Measurements from ENCODE around the gene FARP1.
"Not testable (repeated sequence)": the region's sequence is repeated elsewhere in the genome, so short reads cannot be mapped to it uniquely, and the experiment has no call there.

FARP1 gene

DNA sequence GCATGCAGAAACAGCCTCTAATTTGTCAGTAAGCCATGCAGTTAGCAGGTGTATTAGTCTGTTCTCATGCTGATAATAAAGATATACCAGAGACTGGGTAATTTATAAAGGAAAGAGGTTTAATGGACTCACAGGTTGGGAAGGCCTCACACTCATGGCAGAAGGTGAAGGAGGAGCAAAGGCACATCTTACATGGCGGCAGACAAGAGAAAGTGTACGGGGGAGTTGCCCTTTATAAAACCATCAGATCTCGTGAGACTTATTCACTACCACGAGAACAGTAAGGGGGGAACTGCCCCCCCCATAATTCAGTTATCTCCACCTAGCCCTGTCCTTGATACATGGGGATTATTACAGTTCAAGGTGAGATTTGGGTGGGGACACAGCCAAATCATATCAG, 87.9 kb downstream of the FARP1 start:
- not testable (repeated sequence) for DNase-seq (ENCODE audit: low spot score)

DNA sequence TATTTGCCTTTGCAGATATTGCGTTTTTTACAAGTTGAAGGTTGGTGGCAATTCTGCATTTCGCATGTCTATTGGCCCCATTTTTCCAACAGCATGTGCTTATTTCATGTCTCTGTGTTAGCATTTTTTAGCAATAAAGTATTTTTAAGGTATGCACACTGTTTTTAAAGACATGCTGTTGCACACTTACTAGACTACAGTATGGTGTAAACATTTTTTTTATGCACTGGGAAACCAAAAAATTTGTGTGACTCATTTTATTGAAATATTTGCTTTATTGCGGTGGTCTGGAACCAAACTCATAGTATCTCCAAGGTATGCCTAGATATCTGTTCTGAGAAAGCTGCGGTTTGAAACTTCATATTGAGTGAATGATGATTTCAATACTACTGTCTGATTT, 89.6 kb downstream of the FARP1 start:
- no peak for DNase-seq (ENCODE audit: low spot score)

DNA sequence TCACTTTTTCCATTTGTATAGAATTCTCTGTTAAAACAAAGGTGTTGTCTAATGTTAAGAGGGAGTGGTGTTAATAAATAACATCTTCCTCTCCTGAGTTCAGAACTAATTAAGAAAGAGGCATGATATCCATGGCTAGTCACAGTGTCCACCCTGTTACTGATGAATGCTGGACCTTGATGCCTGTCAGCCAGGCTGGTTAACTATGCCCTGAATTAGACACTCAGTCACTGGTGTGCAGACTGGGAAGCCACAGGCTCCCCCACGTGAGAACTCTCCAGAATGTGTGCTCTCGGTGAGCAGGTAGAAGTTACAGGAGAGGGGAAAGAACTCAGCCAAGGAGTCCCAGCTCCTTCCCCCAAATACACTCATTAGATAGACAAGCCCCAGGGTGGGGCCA, 90.2 kb downstream of the FARP1 start:
- no peak for DNase-seq (ENCODE audit: low spot score)

DNA sequence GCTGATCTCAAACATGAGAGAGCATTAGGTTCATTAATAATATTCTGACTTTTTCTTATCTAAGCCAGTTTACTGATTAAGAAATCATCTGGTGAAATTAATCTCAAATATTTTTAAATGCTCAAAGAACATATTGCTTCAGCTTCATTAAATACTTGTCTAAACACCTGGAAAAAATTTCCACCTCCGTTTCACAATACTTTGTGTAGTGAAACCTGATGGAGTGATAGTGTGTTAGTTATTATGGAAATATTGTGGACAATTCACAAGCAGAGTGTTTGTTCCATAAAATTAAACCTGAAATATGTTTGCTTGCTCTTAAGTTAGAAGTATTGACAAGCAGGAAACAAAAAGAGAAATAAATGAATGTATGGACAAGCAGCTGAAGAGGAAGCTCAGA, 91.5 kb downstream of the FARP1 start:
- DNase-seq (ENCODE audit: low spot score) = no peak

DNA sequence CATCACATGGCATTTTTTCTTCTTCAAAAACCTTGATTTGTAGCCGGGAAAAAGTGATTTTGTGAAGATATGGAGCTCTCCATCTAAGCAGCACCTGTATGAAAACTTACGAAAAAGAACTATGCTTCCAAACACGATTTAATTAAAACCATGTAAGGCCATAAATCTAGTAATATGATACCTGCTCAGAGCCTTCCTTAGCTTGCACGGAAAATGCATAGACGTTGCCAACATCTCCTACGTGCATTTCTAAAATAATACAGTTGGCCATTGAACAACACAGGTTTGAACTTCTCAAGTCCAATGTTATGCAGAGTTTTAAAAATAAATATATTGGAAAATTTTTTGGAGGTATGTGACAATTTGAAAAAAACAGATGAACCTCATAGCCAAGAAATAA, 93.3 kb downstream of the FARP1 start:
- DNase-seq (ENCODE audit: low spot score) = no peak

DNA sequence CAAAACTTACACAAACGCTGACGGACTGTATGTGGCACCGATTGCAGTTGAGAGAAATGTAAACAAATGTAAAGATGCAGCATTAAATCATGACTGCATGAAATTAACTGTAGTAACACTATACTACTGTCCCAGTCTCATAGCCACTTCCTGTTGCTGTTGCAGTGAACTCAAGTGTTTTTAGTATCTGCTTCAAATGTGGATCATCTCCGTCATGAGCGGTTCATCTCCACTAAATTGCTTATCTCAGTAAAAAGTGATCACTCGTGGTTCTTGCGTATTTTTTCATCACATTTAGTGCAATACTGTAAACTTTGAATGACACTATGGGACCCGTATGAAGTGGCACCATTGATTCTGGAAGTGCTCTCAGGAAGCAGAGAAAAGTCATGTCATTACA, 94.4 kb downstream of the FARP1 start:
- no peak for DNase-seq (ENCODE audit: low spot score)

DNA sequence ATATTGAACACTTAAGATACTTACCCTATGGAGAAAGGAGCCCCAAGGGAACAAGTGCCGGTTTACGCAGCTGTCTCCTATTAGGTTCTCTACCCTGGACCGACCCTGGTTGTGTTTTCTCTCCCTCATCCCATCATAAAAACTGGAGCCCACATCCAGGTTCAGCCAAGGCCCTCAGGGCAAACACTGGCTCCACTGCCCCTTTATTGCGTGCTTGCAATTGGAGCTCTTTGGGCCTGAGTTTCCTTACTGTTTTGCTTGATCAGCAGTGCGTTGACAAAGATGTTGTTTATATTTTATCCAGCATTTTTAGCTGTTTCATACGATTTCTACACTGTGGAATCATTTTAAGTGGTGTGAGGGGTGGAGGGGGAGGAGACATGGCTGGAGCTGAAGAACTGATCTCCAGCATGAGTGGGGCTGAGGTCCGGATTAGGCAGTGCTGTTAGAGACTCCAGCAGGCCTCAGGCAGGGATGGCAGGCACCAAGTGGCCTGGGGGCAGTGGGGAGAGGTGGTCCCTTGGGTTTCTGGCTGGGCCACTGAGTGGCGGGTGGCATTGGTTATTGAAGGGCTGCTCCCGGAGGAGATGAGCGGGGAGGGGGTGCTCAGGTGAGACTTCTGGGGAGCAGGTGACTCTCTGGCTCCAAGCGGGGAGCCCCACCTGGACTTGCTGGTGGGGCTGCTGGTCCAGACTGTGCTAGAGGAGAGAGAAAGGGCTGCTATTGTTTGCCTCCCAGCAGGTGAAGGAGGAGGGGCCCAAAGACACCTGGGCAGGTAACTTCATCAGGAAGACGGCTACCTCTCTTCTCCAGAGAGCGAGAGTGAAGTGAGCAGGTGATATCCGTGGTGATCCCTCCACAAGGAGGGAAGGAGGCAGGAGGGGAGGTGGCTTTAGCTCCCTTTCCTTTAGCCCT, 96.5 kb downstream of the FARP1 start:
- no peak for DNase-seq (ENCODE audit: low spot score)

DNA sequence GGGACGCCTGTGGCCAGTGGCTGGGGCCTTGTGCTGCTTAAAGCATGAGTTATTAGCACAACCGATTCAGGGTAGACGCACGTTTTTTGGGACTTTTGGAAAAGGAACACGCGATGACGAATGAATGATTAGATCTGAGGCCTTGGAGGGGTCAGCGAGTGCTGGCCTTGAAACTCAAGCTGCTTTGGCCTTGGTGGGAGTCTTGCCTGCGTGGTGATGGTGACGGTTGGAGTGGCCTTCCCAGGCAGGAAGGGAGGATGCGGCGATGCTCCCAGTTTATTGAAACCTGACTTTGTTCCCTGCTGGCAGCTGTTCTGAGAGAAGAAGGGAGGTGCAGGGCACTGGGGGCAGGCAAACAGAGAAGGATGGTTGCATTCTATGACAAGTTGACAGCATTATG, 97.2 kb downstream of the FARP1 start:
- no peak for DNase-seq (ENCODE audit: low spot score)

DNA sequence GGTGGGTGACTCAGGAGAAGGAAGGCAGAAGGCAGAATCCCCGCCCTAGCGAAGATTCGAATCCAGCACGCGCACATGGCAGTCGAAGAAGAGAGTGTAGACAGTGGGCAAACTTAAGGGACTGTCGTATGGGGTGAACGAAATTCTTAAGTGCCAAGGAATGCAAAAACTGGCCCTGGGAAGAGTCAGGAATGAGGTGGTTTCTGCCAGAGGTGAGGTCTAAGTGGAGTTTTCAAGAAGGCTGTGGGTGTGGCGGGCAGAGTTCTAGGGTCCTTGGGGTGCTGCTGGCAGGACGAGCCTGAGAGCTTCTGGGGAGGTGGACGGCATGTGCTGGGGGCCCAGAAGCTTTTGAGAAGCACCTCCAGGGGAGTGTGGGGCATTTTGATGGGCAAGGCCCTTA, 98.1 kb downstream of the FARP1 start:
- DNase-seq (ENCODE audit: low spot score) = no peak

DNA sequence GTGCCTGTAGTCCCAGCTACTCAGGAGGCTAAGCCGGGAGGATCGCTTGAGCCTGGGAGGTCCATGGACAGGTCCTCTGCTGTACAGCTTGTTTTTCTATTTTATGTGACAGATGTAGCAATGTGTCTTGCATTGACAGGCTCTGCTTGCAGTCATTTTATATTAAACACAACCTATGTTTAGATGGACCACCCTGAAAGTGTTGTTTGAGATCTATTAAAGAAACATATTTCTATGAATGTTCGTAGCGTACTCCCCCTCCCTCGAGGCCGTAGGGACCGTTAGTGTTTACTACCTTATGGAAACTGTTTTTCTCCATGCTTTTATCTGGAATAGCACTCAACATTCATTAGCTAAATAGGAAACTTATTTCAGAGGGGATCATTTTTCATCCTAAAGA, 99.1 kb downstream of the FARP1 start:
- DNase-seq (ENCODE audit: low spot score) = no peak

DNA sequence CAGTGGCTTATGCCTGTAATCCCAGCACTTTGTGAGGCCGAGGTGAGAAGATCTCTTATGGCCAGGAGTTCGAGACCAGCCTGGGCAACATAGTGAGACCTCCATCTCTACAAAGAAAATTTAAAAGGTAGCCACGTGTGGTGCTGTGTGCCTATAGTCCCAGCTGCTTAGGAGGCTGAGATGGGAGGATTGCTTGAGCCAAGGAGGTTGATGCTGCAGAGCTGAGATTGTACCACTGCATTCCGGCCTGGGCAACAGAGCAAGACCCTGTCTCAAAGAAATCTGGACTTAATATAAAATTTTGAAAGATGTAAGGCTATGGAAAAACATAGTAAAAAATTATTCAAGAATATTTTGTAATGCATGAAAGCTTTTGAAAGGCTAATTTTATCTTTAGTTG, 99.5 kb downstream of the FARP1 start:
- no peak for DNase-seq (ENCODE audit: low spot score)

DNA sequence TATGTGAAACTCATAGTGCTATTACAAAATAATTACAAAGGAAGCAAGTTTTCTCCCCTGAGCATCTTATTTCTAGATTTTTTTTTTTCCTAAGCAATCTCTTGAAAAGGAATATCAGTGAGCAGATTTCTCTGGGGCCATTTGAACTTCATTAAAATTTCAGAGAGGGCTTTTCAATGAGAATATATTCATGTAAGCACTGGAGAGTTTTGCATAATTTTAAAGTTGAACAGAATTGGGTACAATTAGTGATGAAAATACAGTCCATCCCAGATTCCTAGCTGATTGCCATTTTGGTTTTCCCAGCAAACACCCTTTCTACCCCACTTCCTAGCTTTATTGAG, 101.0 kb downstream of the FARP1 start:
- DNase-seq (ENCODE audit: low spot score) = no peak

DNA sequence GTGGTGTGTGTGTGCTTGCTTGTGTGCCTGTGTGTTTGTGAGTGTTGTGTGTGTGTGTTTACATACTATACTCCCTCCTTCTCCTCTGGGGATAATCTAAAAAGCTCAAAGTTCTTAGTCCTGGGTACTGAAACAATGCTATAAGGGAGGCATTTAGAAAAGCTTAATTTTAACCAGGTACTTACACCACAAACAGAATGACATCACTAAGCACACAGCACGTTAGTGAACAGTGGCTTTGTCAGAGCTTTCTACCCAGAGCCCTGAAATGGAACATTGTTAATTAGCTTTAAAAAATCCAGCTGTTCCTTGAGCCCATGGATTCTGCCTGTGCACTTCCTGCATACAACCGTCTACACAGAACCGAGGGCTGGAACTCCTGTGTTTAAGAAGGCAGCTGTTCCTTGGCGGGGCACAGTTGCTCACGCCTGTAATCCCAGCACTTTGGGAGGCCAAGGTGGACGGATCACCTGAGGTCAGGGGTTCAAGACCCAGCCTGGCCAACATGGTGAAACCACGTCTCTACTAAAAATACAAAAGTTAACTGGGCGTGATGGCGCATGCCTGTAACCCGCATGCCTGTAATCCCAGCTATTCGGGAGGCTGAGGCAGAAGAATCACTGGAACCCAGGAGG, 103.8 kb downstream of the FARP1 start:
- DNase-seq (ENCODE audit: low spot score) = no peak

DNA sequence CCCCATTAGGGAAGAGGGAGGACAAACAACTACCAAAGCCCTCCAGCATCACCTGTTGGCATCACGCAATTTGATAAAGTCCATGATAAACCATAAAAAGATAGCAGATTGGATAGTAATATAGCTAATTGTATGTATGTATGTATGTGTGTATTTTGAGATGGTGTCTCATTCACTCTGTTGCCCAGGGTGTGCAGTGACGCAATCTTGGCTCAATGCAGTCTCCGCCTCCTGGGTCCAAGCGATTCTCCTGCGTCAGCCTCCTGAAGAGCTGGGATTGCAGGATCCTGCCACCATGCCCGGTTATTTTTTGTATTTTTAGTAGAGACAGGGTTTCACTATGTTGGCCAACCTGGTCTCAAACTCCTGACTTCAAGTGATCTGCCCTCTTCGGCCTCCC, 108.8 kb downstream of the FARP1 start:
- DNase-seq (ENCODE audit: low spot score) = no peak

DNA sequence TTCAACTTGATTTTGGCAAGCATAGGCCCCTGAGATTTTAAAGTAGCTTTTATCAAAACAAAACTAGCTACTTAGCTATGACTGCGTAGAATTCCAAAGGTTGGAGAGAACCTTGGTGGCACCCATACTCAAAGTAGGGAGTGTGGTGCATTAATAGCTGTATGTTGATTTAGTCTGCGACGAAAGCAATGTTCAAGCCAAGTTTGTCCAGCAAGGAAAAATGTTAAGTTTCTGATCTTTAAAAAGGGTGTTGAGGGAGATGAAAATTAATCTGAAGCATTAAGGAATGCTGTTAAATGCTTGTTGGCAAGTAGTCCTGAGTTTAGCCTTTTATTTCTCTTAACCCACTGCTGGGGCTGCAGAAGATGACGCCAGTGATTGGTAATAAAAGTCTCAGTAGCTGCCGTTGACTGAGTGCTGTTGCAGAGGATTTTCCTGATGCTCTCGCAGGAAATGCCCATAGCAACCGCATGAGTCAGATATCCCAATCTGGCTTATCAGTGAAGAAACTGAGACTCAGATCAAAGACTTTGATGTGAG, 110.1 kb downstream of the FARP1 start:
- DNase-seq (ENCODE audit: low spot score) = no peak

DNA sequence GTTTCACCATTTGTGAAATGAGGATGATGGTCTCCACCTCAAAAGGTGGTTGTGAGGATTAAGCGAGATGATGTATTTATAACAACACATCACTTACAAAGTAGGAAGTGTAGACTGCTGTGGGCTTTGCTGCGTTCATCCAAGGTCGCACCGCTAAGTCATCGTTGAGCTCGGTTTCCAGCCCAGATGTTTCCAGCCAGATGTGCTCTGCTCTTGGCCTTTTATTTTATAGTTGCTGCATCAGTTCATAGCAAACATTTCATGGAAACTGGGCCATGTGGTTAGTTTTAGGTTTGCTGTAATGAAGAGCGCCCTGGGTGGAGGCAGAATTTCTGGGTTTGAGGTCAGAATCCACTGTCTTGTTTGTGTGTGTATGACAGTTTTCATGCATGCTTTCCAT, 110.6 kb downstream of the FARP1 start:
- DNase-seq (ENCODE audit: low spot score) = no peak

DNA sequence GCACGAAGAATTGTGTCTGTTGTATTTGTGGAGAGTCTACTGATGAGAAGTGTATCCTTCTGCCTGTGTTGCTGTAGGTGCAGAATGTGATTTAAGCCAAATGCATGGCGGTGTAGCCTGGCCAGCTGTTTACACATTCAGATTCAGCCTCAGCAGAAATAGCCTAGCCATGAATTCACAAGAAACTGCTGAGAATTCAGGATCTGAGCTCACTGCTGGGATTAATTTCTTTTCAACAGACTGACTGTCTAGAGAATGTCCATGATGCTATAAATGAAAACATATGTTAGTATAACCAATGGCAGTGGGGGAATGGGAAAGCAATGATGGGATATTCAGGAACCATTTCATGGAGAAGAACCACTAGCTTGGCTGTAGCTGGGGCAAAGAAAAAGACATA, 111.6 kb downstream of the FARP1 start:
- no peak for DNase-seq (ENCODE audit: low spot score)

DNA sequence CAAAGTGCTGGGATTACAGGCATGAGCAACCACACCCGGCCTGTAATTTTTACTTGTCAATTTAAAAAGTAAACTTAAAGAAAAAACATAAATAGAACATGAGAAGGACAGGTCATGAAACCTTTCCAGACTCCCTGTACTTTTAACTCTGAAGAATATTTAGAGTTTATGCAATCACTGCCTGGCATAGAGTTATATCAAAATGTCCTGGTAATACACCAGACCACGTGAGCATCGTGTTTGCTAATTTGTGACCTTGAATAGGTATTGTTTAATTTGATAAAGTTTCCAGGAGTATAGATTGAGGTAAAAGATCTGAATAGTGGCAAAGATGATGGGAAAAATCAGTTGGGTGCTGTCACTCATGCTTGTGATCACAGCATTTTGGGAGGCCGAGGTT, 115.3 kb downstream of the FARP1 start:
- no peak for DNase-seq (ENCODE audit: low spot score)

DNA sequence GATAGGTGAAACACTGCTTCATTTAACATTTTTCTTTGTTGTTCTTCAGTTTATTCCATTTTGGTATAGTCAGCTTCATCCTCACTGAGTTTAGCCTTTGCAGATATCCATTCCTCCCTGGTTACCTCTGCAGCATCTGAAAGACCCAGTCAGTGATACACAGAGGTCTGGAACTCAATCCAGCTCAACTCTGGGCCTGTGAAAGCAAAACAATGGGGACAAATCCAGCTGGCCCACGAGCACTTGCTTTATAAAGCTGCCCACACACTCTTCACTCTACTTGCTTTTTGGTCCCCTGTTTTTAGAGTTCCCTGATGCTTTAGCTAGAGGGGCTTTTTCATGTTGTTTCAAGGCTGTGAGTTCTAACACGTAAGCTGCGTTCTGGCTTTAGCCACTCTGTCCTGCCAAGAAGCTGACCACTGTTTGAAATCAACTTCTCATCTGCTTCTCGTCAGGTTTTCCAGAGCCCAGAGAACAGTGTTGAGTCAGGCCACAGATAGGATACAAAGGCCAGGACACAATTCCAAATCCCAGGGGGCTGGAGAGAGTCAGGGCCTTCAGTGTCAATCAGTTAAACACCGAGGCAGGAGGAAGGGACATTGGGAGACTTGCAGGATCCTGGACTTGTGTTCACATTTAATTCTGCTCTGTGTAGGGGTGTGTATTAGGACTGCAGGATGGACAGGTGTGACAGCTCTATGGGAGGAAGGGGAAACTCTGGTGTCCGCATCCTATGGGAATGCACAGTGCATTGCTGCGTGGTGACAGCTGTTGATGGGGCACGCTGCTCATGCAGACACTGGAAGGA, 117.7 kb downstream of the FARP1 start:
- DNase-seq (ENCODE audit: low spot score) = no peak

DNA sequence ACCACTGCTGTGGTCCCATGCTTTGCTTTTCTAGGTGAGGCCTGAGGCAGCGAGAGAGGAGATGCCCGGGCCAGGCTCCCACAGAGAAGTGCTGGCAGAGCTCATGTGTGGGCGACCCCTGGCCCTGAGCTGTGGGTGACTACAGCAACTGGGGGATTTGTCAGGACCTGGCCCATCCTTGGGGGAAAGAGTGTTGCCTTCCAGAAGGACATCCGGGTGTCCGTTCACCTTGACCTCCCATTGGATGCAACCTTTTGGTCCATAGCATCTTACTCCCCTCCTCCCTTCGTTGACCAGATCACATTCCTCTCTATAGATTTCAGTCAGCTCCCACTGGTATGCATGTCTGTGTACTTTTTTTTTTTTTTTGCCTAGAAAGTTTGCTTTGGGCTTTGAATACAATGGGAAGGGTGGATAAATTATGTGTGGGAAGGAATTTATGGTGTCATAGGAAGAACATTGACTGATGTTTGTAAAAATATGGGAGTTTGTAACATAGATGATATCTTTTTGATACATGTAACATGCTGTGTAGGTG, 118.3 kb downstream of the FARP1 start:
- DNase-seq (ENCODE audit: low spot score) = no peak

DNA sequence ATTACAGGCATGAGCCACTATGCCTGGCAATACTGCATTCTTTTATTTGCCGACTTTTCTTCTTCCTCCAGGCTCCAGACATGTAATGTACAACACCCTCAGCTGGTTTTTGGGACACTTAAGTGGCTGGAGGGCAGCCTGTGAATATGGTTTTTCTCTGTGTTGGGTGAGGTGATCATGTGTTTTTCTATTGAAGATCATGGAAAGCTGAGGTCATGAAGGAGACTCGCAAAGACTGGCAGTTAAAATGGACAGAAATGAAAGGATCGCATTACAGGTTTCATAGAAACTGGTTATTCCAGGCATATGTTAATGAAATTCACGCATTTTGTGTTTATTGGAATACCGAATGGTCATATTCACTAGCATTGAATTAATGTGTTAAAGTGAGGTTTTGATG, 119.4 kb downstream of the FARP1 start:
- no peak for DNase-seq (ENCODE audit: low spot score)

DNA sequence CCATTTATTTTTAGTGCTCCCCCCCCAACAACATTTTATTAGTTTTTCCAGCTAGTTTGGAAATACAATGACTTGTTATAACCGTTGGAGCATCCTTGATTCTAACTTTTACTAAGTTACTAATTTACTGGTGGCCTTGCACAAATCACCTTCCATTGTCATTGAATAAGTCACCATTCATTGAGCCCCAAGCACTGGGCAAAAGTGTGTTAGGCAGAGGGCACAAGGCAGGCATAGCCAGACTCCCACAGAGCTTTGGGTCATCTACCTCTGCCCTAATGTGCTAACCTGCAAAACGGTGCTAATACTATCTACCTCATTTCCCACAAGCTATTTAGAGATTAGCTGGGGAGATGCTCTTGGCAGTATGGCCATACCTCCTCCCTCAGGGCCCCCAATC, 120.9 kb downstream of the FARP1 start:
- DNase-seq (ENCODE audit: low spot score) = no peak

DNA sequence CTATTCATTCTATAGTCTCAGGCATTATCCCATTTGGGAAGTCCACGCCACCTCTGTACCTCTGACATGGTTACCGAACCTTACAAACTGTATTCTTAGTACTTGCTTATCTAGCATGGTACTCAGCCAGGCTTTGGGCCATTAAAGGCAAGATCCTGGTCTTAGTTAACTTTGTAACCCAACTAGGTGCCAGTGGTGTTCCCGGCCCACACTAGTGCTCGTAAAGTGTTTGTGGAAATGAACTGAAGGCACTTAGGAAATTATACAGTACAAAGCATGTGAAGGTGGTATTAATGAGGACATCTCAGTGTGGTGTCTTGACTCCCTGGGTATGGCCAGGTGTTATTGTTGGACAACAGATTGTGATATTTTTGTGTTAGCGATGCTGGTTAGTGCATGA, 122.0 kb downstream of the FARP1 start:
- no peak for DNase-seq (ENCODE audit: low spot score)
